ENCODE results near the gene CCSAP.

DNA sequence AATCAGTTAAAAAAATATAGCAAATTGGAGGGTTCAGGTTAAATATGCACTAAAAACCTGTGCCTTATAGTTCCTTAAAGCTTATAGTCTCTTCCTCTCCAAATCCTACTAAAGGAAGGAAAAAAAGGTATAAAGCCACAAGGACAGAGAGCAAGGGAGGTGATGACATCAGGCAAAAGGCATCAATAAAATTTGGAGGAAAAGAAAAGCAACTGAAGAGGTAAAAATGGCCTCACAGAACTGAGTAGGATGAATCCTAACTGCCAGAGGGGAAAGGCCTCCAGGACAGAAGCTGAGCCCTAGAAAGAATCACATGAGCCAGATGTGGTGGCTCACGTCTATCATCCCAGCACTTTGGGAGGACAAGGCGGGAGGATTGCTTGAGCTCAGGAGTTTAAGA lies 8.1 kb downstream of the CCSAP start:
- TF ChIP-seq, protein P1, sequence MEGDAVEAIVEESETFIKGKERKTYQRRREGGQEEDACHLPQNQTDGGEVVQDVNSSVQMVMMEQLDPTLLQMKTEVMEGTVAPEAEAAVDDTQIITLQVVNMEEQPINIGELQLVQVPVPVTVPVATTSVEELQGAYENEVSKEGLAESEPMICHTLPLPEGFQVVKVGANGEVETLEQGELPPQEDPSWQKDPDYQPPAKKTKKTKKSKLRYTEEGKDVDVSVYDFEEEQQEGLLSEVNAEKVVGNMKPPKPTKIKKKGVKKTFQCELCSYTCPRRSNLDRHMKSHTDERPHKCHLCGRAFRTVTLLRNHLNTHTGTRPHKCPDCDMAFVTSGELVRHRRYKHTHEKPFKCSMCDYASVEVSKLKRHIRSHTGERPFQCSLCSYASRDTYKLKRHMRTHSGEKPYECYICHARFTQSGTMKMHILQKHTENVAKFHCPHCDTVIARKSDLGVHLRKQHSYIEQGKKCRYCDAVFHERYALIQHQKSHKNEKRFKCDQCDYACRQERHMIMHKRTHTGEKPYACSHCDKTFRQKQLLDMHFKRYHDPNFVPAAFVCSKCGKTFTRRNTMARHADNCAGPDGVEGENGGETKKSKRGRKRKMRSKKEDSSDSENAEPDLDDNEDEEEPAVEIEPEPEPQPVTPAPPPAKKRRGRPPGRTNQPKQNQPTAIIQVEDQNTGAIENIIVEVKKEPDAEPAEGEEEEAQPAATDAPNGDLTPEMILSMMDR (IDR thresholded peaks at IDR 0.05): no peak
- TF ChIP-seq ZFX (IDR thresholded peaks at IDR 0.05; ENCODE audit: borderline replicate concordance): no peak

All from 22Rv1 (cell line).